DOHH2 (cell line): Measurements from ENCODE around the gene TSPO.

Experiments
- H3F3A ChIP-seq: fragments of 200-600 bp; sonication (generic), shearing (Covaris generic); 2 replicates; pipeline ENCODE4 v1.6.0; 2016; ENCODE audit warnings: antibody characterized with exemption, mild to moderate bottlenecking; ENCODE audit not compliant: control insufficient read depth, insufficient read depth
- H3K27ac ChIP-seq: fragments of 200-600 bp; sonication (generic); 2 replicates; pipeline ENCODE4 v1.5.1; 2014; ENCODE audit warnings: low read depth, mild to moderate bottlenecking, low read length, moderate library complexity
- H3K27me3 ChIP-seq: fragments of 200-600 bp; sonication (generic); 2 replicates; pipeline ENCODE4 v1.6.1; 2014; ENCODE audit warnings: mild to moderate bottlenecking, low read length, mixed read lengths; ENCODE audit not compliant: control insufficient read depth
- H3K36me3 ChIP-seq: fragments of 200-600 bp; sonication (generic); 2 replicates; pipeline ENCODE4 v1.6.1; 2014; ENCODE audit warnings: mild to moderate bottlenecking, low read length, moderate library complexity, mixed read lengths; ENCODE audit not compliant: control insufficient read depth
- H3K4me1 ChIP-seq: fragments of 200-600 bp; sonication (generic); 2 replicates; pipeline ENCODE4 v1.6.1; 2014; ENCODE audit warnings: mild to moderate bottlenecking, low read length, mixed read lengths; ENCODE audit not compliant: control insufficient read depth
- H3K4me2 ChIP-seq: fragments of 200-600 bp; sonication (generic); 2 replicates; pipeline ENCODE4 v1.6.0; 2014; ENCODE audit warnings: mild to moderate bottlenecking, low read length, moderate library complexity
- H3K4me3 ChIP-seq: fragments of 200-600 bp; sonication (generic); 2 replicates; pipeline ENCODE4 v1.5.1; 2014; ENCODE audit warnings: mild to moderate bottlenecking, low read length, mixed read lengths
- H3K79me2 ChIP-seq: fragments of 200-600 bp; sonication (generic); 2 replicates; pipeline ENCODE4 v1.6.1; 2014; ENCODE audit warnings: mild to moderate bottlenecking, low read length, mixed read lengths; ENCODE audit not compliant: control insufficient read depth
- H3K9me2 ChIP-seq: fragments of 200-600 bp; sonication (generic); replicated peaks from 2 replicates; pipeline ENCODE4 v1.6.1; 2014; ENCODE audit warnings: mild to moderate bottlenecking, low read length, mixed read lengths; ENCODE audit not compliant: control insufficient read depth
- H3K9me3 ChIP-seq: fragments of 200-600 bp; sonication (generic); 2 replicates; pipeline ENCODE4 v1.6.1; 2014; ENCODE audit warnings: antibody characterized with exemption, low read length, mixed read lengths; ENCODE audit not compliant: control insufficient read depth, insufficient read depth
- H4K20me1 ChIP-seq: fragments of 200-600 bp; sonication (generic); 2 replicates; pipeline ENCODE4 v1.6.0; 2014; ENCODE audit warnings: low read depth, mild to moderate bottlenecking, antibody characterized with exemption, low read length, moderate library complexity; ENCODE audit not compliant: control insufficient read depth, insufficient read depth
- EZH2phosphoT487 ChIP-seq: fragments of 200-600 bp; sonication (generic); IDR thresholded peaks from 2 replicates; pipeline ENCODE4 v1.6.1; 2017; ENCODE audit warnings: borderline replicate concordance, mild to moderate bottlenecking, antibody characterized with exemption, low read length, moderate library complexity, mixed read lengths
- TF ChIP-seq, protein P1 (sequence below): fragments of 200-600 bp; sonication (generic); IDR thresholded peaks from one replicate; pipeline ENCODE4 v1.5.1; 2014; ENCODE audit warnings: antibody characterized with exemption, mild to moderate bottlenecking, low read depth, low read length; ENCODE audit not compliant: poor library complexity, severe bottlenecking

TSPO gene

DNA sequence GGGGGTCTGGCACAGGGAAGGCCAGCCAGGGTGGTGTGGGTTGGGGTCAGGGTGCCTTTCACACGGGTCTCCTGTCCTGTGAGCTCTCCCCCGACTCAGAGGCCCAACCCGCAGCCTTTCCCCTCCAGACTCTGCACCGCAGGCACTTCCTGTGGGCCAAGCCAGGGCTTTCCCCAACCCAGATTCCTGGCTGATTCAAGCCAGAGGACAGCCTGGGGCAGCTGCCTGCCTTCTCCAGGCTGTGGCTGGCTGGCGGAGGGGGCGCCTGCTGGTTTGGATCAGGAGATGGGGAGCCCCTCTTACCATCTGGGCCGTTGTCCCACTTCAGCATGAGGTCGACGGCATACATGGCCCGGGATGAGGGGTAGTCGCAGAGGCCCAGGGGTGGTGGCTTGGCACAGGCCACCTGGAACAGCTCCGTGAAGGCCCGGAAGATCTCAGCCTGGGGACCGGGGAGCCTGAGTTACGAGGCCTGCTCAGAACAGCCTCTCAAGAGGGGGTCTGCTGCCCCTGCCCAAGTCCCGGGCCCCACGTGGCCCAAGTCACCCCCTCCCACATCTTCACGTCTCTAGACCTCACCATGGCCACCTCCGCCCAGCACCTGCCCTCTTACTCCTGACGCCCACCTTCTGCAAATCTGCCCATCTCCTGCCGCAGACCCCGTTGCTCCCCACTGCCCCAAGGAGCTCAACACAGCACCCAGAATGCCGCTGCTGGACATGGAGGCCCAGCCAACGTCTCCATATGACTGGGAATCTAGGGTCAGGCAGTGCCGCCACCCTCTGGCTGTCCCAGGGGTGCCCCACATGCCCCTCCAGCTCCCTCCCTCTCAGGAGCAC lies 17.3 kb downstream of the TSPO start:
- H3K36me3 ChIP-seq: peaks cover 45% of the 10 kb centered on the region
- no peak for TF ChIP-seq EZH2phosphoT487
- TF ChIP-seq, protein P1, sequence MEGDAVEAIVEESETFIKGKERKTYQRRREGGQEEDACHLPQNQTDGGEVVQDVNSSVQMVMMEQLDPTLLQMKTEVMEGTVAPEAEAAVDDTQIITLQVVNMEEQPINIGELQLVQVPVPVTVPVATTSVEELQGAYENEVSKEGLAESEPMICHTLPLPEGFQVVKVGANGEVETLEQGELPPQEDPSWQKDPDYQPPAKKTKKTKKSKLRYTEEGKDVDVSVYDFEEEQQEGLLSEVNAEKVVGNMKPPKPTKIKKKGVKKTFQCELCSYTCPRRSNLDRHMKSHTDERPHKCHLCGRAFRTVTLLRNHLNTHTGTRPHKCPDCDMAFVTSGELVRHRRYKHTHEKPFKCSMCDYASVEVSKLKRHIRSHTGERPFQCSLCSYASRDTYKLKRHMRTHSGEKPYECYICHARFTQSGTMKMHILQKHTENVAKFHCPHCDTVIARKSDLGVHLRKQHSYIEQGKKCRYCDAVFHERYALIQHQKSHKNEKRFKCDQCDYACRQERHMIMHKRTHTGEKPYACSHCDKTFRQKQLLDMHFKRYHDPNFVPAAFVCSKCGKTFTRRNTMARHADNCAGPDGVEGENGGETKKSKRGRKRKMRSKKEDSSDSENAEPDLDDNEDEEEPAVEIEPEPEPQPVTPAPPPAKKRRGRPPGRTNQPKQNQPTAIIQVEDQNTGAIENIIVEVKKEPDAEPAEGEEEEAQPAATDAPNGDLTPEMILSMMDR: no peak
- H3K9me3 ChIP-seq: no peaks in the 10 kb centered on the region

GRCh38 chr22:43169310-43170130 lies 18.2 kb downstream of the TSPO start:
- Histone ChIP-seq H3K27ac (no peak overlapping the region), H3K4me2 (no peak overlapping the region)

More for the DNA sequence above, 17.3 kb downstream of the TSPO start:
- Histone ChIP-seq H3K9me2 (no peaks in the 10 kb centered on the region), H3F3A (no peaks in the 10 kb centered on the region), H3K4me3 (no peak overlapping the region), H3K4me1 (peaks cover 7% of the 10 kb centered on the region), H4K20me1 (no peaks in the 10 kb centered on the region), H3K79me2 (no peaks in the 10 kb centered on the region), H3K27ac (no peak overlapping the region), H3K4me2 (no peak overlapping the region), H3K27me3 (peaks cover 12% of the 10 kb centered on the region)

GRCh38 chr22:43170131-43170480 lies 18.7 kb downstream of the TSPO start:
- Histone ChIP-seq H3K79me2 (no peaks in the 10 kb centered on the region), H3K27me3 (no peaks in the 10 kb centered on the region), H3F3A (no peaks in the 10 kb centered on the region), H3K4me2 (no peak overlapping the region), H3K9me2 (no peaks in the 10 kb centered on the region), H3K27ac (no peak overlapping the region), H3K9me3 (no peaks in the 10 kb centered on the region), H3K4me1 (no peaks in the 10 kb centered on the region), H3K4me3 (no peak overlapping the region), H4K20me1 (no peaks in the 10 kb centered on the region), H3K36me3 (peaks cover 58% of the 10 kb centered on the region)
- TF ChIP-seq EZH2phosphoT487: no peak
- TF ChIP-seq, protein P1: no peak

More at GRCh38 chr22:43169310-43170130, 18.2 kb downstream of the TSPO start:
- no peaks in the 10 kb centered on the region for H3K79me2 ChIP-seq
- no peaks in the 10 kb centered on the region for H3K4me1 ChIP-seq
- H3K27me3 ChIP-seq: peaks cover 4% of the 10 kb centered on the region
- H3K4me3 ChIP-seq: no peak overlapping the region
- H3K9me2 ChIP-seq: no peaks in the 10 kb centered on the region
- H3K9me3 ChIP-seq: no peaks in the 10 kb centered on the region
- H4K20me1 ChIP-seq: no peaks in the 10 kb centered on the region
- no peaks in the 10 kb centered on the region for H3F3A ChIP-seq
- no peak for TF ChIP-seq EZH2phosphoT487
- TF ChIP-seq, protein P1: no peak
- H3K36me3 ChIP-seq: peaks cover 52% of the 10 kb centered on the region
